CD1c-positive myeloid dendritic cell (primary cell): ENCODE data around the gene NEO1.

Experiments used
- DNase-seq: peaks from one replicate; pipeline ENCODE4 v3.0.0-alpha.2; 2016; ENCODE audit errors: extremely low spot score

The NEO1 gene

GRCh38 chr15:73031648-73032047, 20.6 kb upstream of the NEO1 start:
- no peak for DNase-seq

- DNase-seq, result no peak
Observed at GRCh38 chr15:73033611-73034010, 18.7 kb upstream of the NEO1 start.

- no peak for DNase-seq
Observed at GRCh38 chr15:73034221-73034620, 18.0 kb upstream of the NEO1 start.

- no peak for DNase-seq
Observed at GRCh38 chr15:73035221-73035620, 17.0 kb upstream of the NEO1 start.

GRCh38 chr15:73038220-73038619, 14.0 kb upstream of the NEO1 start:
- DNase-seq, result no peak

GRCh38 chr15:73046073-73046472, 6.2 kb upstream of the NEO1 start:
- DNase-seq, result no peak

GRCh38 chr15:73047882-73048281, 4.4 kb upstream of the NEO1 start:
- DNase-seq, result no peak

GRCh38 chr15:73048624-73049295, 3.5 kb upstream of the NEO1 start:
- no peak for DNase-seq

GRCh38 chr15:73049564-73050215, 2.6 kb upstream of the NEO1 start:
- no peak for DNase-seq

- DNase-seq, result no peak
Observed at GRCh38 chr15:73050561-73051295, 1.5 kb upstream of the NEO1 start.

- no peak for DNase-seq
Observed at GRCh38 chr15:73051391-73051806, 864 bp upstream of the NEO1 start.

- DNase-seq, result peak; percentile 35
Observed at GRCh38 chr15:73052653-73053397, 562 bp downstream of the NEO1 start.

- DNase-seq, result no peak
Observed at GRCh38 chr15:73053398-73053723, 1.1 kb downstream of the NEO1 start.

- no peak for DNase-seq
Observed at GRCh38 chr15:73054417-73054953, 2.2 kb downstream of the NEO1 start.

- no peak for DNase-seq
Observed at GRCh38 chr15:73056460-73056859, 4.2 kb downstream of the NEO1 start.

- no peak for DNase-seq
Observed at GRCh38 chr15:73058437-73058836, 6.2 kb downstream of the NEO1 start.

- DNase-seq, result no peak
Observed at GRCh38 chr15:73065114-73065513, 12.9 kb downstream of the NEO1 start.

- no peak for DNase-seq
Observed at GRCh38 chr15:73069109-73069508, 16.8 kb downstream of the NEO1 start.

- no peak for DNase-seq
Observed at GRCh38 chr15:73072894-73073293, 20.6 kb downstream of the NEO1 start.

- no peak for DNase-seq
Observed at GRCh38 chr15:73074241-73074640, 22.0 kb downstream of the NEO1 start.

- no peak for DNase-seq
Observed at GRCh38 chr15:73075160-73075859, 23.0 kb downstream of the NEO1 start.

- no peak for DNase-seq
Observed at GRCh38 chr15:73078291-73078690, 26.0 kb downstream of the NEO1 start.
